Fibroblast of gingiva (primary cell): ENCODE measurements around the gene GJB5.
"Not testable (repeated sequence)": the region's sequence is repeated elsewhere in the genome, so short reads cannot be mapped to it uniquely, and the experiment has no call there.

ENCODE experiments used
- DNase-seq: peaks from one replicate; pipeline ENCODE4 v3.0.0-alpha.2; 2011; ENCODE audit warnings: low read depth

The GJB5 gene

GRCh38 chr1:34745666-34746065 lies 9.2 kb upstream of the GJB5 start:
- no peak for DNase-seq

GRCh38 chr1:34746101-34746500 lies 8.7 kb upstream of the GJB5 start:
- no peak for DNase-seq

- DNase-seq: no peak
Observed at GRCh38 chr1:34746785-34747637, 7.8 kb upstream of the GJB5 start.

GRCh38 chr1:34747638-34747941 lies 7.3 kb upstream of the GJB5 start:
- no peak for DNase-seq

GRCh38 chr1:34749992-34750391 lies 4.9 kb upstream of the GJB5 start:
- no peak for DNase-seq

GRCh38 chr1:34750610-34751009 lies 4.2 kb upstream of the GJB5 start:
- DNase-seq: no peak

- no peak for DNase-seq
Observed at GRCh38 chr1:34753163-34753562, 1.7 kb upstream of the GJB5 start.

- DNase-seq: no peak
Observed at GRCh38 chr1:34755961-34756360, 1.1 kb downstream of the GJB5 start.

GRCh38 chr1:34757386-34757785 lies 2.5 kb downstream of the GJB5 start:
- no peak for DNase-seq

GRCh38 chr1:34758751-34759150 lies 3.9 kb downstream of the GJB5 start:
- DNase-seq: no peak

GRCh38 chr1:34759503-34760357 lies 4.9 kb downstream of the GJB5 start, which contains the start of gene GJB4:
TSS of gene GJB4 (plus strand) at chr1:34759740. CDS start at chr1:34761255, 1,515 bp downstream.
- no peak for DNase-seq

GRCh38 chr1:34761176-34761761 lies 6.4 kb downstream of the GJB5 start:
- no peak for DNase-seq

- no peak for DNase-seq
Observed at GRCh38 chr1:34761776-34762307, 7.0 kb downstream of the GJB5 start.

- DNase-seq: no peak
Observed at GRCh38 chr1:34762474-34763141, 7.8 kb downstream of the GJB5 start.

- no peak for DNase-seq
Observed at GRCh38 chr1:34763142-34763781, 8.4 kb downstream of the GJB5 start.

GRCh38 chr1:34768856-34769255 lies 14.0 kb downstream of the GJB5 start:
- DNase-seq: no peak

GRCh38 chr1:34770891-34771504 lies 16.2 kb downstream of the GJB5 start:
- no peak for DNase-seq

- no peak for DNase-seq
Observed at GRCh38 chr1:34771573-34772371, 16.9 kb downstream of the GJB5 start.

GRCh38 chr1:34773114-34773513 lies 18.3 kb downstream of the GJB5 start:
- not testable (repeated sequence) for DNase-seq

GRCh38 chr1:34774957-34775356 lies 20.1 kb downstream of the GJB5 start:
- DNase-seq: no peak
